Upper lobe of left lung (tissue), 6 donors: ENCODE results near the gene IL21R. TPM values are rescaled to one million over a fixed set of nuclear protein-coding genes. Genes with fewer than 3 reads are reported as not detected.

Experiments used
- ATAC-seq, 2 donors: fragments of 200-7000 bp; cut with Tn5 transposase; one replicate each; pipeline ENCODE4 v1.9.1; 2022; ENCODE audit warnings: mild to moderate bottlenecking in 2 of 2, moderate library complexity in 2 of 2; ENCODE audit not compliant: low FRiP score in 2 of 2
- DNase-seq, 2 donors: peaks; one replicate each; pipeline ENCODE4 v3.0.0-alpha.2; 2019 to 2020
- H3K27ac ChIP-seq, 4 donors: fragments of 200-600 bp; sonication (generic); one replicate each; pipeline ENCODE4 v1.5.1; 2016 to 2019
- H3K27me3 ChIP-seq, 4 donors: fragments of 200-600 bp; sonication (generic); one replicate each; pipeline ENCODE4 v1.5.1; 2017 to 2019
- H3K36me3 ChIP-seq, 4 donors: fragments of 200-600 bp; sonication (generic); one replicate each; pipeline ENCODE4 v1.5.1; 2016 to 2019
- H3K4me1 ChIP-seq, 4 donors: fragments of 200-600 bp; sonication (generic); one replicate each; pipeline ENCODE4 v1.5.1; 2018 to 2019
- H3K4me3 ChIP-seq, 4 donors: fragments of 200-600 bp; sonication (generic); one replicate each; pipeline ENCODE4 v1.5.1; 2017 to 2019; ENCODE audit warnings: mild to moderate bottlenecking in 2 of 4, moderate library complexity in 1 of 4
- H3K9me3 ChIP-seq, 4 donors: fragments of 200-600 bp; sonication (generic); one replicate each; pipeline ENCODE4 v1.5.1; 2018 to 2019
- CTCF ChIP-seq, 6 experiments: fragments of 450-650 bp in 4 of 6; fragments of 200-600 bp in 2 of 6; sonication (generic) in 2 of 6; IDR thresholded peaks; one replicate each; pipeline ENCODE4 v1.5.1; 2016 to 2019; ENCODE audit warnings: antibody characterized with exemption in 6 of 6
- EP300 ChIP-seq, 4 donors: sonication (generic); formaldehyde crosslinking; IDR thresholded peaks; one replicate each; pipeline ENCODE4 v1.5.1; 2017; ENCODE audit warnings: antibody characterized with exemption in 4 of 4, control low read depth in 2 of 4
- POLR2A ChIP-seq, 4 donors: fragments of 450-650 bp; IDR thresholded peaks; one replicate each; pipeline ENCODE4 v1.5.1; 2016 to 2017; ENCODE audit warnings: antibody characterized with exemption in 4 of 4, mild to moderate bottlenecking in 2 of 4
- POLR2AphosphoS5 ChIP-seq, 2 donors: sonication (generic); formaldehyde crosslinking; IDR thresholded peaks; one replicate each; pipeline ENCODE4 v1.5.1; 2017; ENCODE audit warnings: antibody characterized with exemption in 2 of 2
- WGBS, 2 donors: methylation state at CpG; one replicate each; pipeline ENCODE4 v1.1.5; 2017 to 2018; 5-methylcytosine and 5-hydroxymethylcytosine counted together
- total RNA-seq, 6 donors: library from RNA; depleted of rRNA in 4 of 6; stranded (reverse); fragments of >200 nt in 4 of 6; gene quantifications; one replicate each; pipeline versions ENCODE4 v1.1.0 to v1.2.1, GENCODE V29; 2016 to 2021
- donor health status: DM: no; HTN: no; CAD: no; lungs with moderate emphysema.
- donor health status: DM: no; HTN: yes; CAD: no; lungs with severe emphysema.

IL21R gene
- total RNA-seq, 6 donors from 2014 or later = 2.0 to 10.1 (median 3.6) TPM

GRCh38 chr16:27498031-27498825 is 96.3 kb downstream of the IL21R start:
- TF ChIP-seq CTCF (IDR thresholded peaks at IDR 0.05) (no peak), POLR2AphosphoS5 (IDR thresholded peaks at IDR 0.05) (no peak), EP300 (IDR thresholded peaks at IDR 0.05) (no peak), POLR2A (IDR thresholded peaks at IDR 0.05) (no peak)
- peaks cover 43 to 99% (median 84%) of the 10 kb centered on the region in 4 donors for H3K36me3 ChIP-seq
- no peak overlapping the region for H3K27ac ChIP-seq
- H3K27me3 ChIP-seq = no peaks in the 10 kb centered on the region
- no peaks in the 10 kb centered on the region for H3K4me1 ChIP-seq
- ATAC-seq (no peak), DNase-seq (no peak)
- 83 to 85% methylated on average over 6 to 9 of the region's 9 CpGs for WGBS, 2 donors
- no peaks in the 10 kb centered on the region for H3K9me3 ChIP-seq
- no peak overlapping the region for H3K4me3 ChIP-seq

GRCh38 chr16:27498916-27499658 is 97.1 kb downstream of the IL21R start:
- no peak overlapping the region for H3K27ac ChIP-seq

GRCh38 chr16:27499659-27500055 is 97.7 kb downstream of the IL21R start:
- Histone ChIP-seq H3K4me1 (no peaks in the 10 kb centered on the region), H3K36me3 (peaks cover 44 to 100% (median 89%) of the 10 kb centered on the region in 4 donors), H3K27me3 (no peaks in the 10 kb centered on the region), H3K27ac (no peak overlapping the region), H3K9me3 (no peaks in the 10 kb centered on the region), H3K4me3 (no peak overlapping the region)
- 92 to 93% methylated on average over 5 to 9 of the region's 9 CpGs for WGBS, 2 donors
- DNase-seq (no peak), ATAC-seq (no peak)
- TF ChIP-seq EP300 (IDR thresholded peaks at IDR 0.05) (no peak), POLR2AphosphoS5 (IDR thresholded peaks at IDR 0.05) (no peak), POLR2A (IDR thresholded peaks at IDR 0.05) (no peak), CTCF (IDR thresholded peaks at IDR 0.05) (no peak)

More at GRCh38 chr16:27498916-27499658, 97.1 kb downstream of the IL21R start:
- Histone ChIP-seq H3K27me3 (no peaks in the 10 kb centered on the region), H3K4me1 (no peaks in the 10 kb centered on the region), H3K4me3 (no peak overlapping the region), H3K9me3 (no peaks in the 10 kb centered on the region), H3K36me3 (peaks cover 45 to 100% (median 88%) of the 10 kb centered on the region in 4 donors)
- TF ChIP-seq POLR2A (IDR thresholded peaks at IDR 0.05) (no peak), CTCF (IDR thresholded peaks at IDR 0.05) (no peak), POLR2AphosphoS5 (IDR thresholded peaks at IDR 0.05) (no peak), EP300 (IDR thresholded peaks at IDR 0.05) (no peak)
- WGBS, 2 donors = 93% methylated on average over 12 to 14 of the region's 14 CpGs
- no peak for DNase-seq
- no peak for ATAC-seq

GRCh38 chr16:27500801-27501200 is 98.8 kb downstream of the IL21R start:
- H3K36me3 ChIP-seq = peaks cover 46 to 100% (median 91%) of the 10 kb centered on the region in 4 donors
- TF ChIP-seq POLR2AphosphoS5 (IDR thresholded peaks at IDR 0.05) = no peak
- WGBS, 2 donors = 86 to 100% methylated on average over 3 of the region's 3 CpGs

More at GRCh38 chr16:27500801-27501200, 98.8 kb downstream of the IL21R start:
- DNase-seq (no peak), ATAC-seq (no peak)
- H3K27me3 ChIP-seq = no peaks in the 10 kb centered on the region
- H3K27ac ChIP-seq = no peak overlapping the region
- no peaks in the 10 kb centered on the region for H3K4me1 ChIP-seq
- no peak overlapping the region for H3K4me3 ChIP-seq
- H3K9me3 ChIP-seq = no peaks in the 10 kb centered on the region

Other genes with a start within 250 kb of the IL21R start
- 10 to 100 TPM in 1 of 6 donors, 1 to 10 TPM in 5; 5.1 to 50.3 (median 6.2) TPM for gene KDM8, start 198.6 kb upstream of the IL21R start, total RNA-seq
- gene NSMCE1, start 133.4 kb upstream of the IL21R start, total RNA-seq = 10 to 100 TPM; 14.7 to 50.6 (median 31.0) TPM
- 100 to 1,000 TPM in 5 of 6 donors, 10 to 100 TPM in 1; 87.0 to 202 (median 153) TPM for gene IL4R, start 88.2 kb upstream of the IL21R start, total RNA-seq
- gene GTF3C1, start 147.7 kb downstream of the IL21R start, total RNA-seq = 100 to 1,000 TPM in 1 of 6 donors, 10 to 100 TPM in 5; 58.3 to 138 (median 73.3) TPM
- 10 to 100 TPM; 19.9 to 79.6 (median 38.6) TPM for gene KATNIP, start 148.0 kb downstream of the IL21R start, total RNA-seq